Lower leg skin (tissue), 3 donors: ENCODE measurements around the gene PHPT1.

ENCODE experiments used
- POLR2A ChIP-seq, 2 donors: fragments of 450-650 bp; IDR thresholded peaks; one replicate each; pipeline ENCODE4 v1.6.1; 2016 to 2017; ENCODE audit warnings: antibody characterized with exemption in 2 of 2, mild to moderate bottlenecking in 1 of 2, moderate library complexity in 1 of 2
- TF ChIP-seq, protein P1 (sequence below), 3 donors: fragments of 450-650 bp; IDR thresholded peaks; one replicate each; pipeline ENCODE4 v1.5.1; 2016; ENCODE audit warnings: antibody characterized with exemption in 3 of 3, mild to moderate bottlenecking in 3 of 3, moderate library complexity in 2 of 3

DNA sequence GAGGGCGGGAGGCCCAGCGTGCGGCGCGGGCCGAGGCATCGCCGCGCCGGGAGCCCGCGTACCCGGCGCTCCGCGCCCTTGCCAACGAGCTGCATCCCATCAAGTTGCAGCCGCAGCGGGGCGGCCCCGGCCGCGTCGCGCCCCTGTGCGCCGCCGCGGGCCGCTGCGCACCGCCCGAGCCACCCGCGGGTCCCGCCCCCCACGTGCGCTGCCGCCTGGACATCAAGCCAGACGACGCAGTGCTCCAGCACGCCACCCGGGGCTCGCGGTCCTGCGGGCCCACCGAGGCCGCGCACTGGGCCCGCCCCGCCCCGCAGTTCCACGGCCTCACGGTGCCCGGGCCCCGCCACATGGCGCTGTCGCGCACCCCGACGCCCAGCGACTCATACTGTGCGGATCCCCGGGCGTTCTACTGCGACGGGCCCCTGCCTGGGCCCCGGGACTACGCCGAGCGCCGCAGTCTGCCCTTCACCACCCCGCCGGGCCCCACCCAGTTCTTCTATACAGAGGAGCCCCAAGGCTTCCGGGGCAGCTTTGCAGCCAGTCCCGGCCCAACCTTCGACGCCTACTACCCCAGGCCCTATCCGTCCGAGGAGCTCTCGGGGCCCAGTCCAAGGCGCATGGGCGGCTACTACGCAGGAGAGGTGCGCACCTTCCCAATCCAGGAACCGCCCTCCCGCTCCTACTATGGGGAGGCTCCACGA is 4.3 kb upstream of the PHPT1 start:
- TF ChIP-seq, protein P1, sequence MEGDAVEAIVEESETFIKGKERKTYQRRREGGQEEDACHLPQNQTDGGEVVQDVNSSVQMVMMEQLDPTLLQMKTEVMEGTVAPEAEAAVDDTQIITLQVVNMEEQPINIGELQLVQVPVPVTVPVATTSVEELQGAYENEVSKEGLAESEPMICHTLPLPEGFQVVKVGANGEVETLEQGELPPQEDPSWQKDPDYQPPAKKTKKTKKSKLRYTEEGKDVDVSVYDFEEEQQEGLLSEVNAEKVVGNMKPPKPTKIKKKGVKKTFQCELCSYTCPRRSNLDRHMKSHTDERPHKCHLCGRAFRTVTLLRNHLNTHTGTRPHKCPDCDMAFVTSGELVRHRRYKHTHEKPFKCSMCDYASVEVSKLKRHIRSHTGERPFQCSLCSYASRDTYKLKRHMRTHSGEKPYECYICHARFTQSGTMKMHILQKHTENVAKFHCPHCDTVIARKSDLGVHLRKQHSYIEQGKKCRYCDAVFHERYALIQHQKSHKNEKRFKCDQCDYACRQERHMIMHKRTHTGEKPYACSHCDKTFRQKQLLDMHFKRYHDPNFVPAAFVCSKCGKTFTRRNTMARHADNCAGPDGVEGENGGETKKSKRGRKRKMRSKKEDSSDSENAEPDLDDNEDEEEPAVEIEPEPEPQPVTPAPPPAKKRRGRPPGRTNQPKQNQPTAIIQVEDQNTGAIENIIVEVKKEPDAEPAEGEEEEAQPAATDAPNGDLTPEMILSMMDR (IDR thresholded peaks at IDR 0.05), result no peak
- TF ChIP-seq POLR2A (IDR thresholded peaks at IDR 0.05), result no peak
